HAP-1 (cell line): Measurements from ENCODE around the gene NBPF3.

Experiments used
- DNase-seq, 2 experiments: peaks; one replicate each; pipeline ENCODE4 v3.0.0-alpha.2; 2016 to 2020; ENCODE audit warnings: low spot score in 2 of 2
- H3K27me3 ChIP-seq: fragments of 250-450 bp; sonication (Bioruptor Pico); 2 replicates; pipeline ENCODE4 v1.5.1; 2020; ENCODE audit warnings: low read depth, mild to moderate bottlenecking, moderate library complexity
- H3K36me3 ChIP-seq: fragments of 250-450 bp; sonication (Bioruptor Pico); replicated peaks from 2 replicates; pipeline ENCODE4 v1.5.1; 2020; ENCODE audit warnings: mild to moderate bottlenecking
- H3K4me1 ChIP-seq: fragments of 250-450 bp; sonication (Bioruptor Pico); 2 replicates; pipeline ENCODE4 v1.5.1; 2020; ENCODE audit warnings: mild to moderate bottlenecking
- H3K4me3 ChIP-seq: fragments of 250-450 bp; sonication (Bioruptor Pico); 2 replicates; pipeline ENCODE4 v1.5.1; 2020; ENCODE audit warnings: mild to moderate bottlenecking, moderate library complexity
- H3K9me3 ChIP-seq: fragments of 250-450 bp; sonication (Bioruptor Pico); 2 replicates; pipeline ENCODE4 v1.5.1; 2020; ENCODE audit warnings: mild to moderate bottlenecking, moderate library complexity
- in situ Hi-C: fragments of 300-500 bp; cut with MboI; formaldehyde crosslinking; loops from 3 replicates; pipeline ENCODE4 v1.14.3; 2020; ENCODE audit warnings: low sequenced_read_pairs, inconsistent platforms, mixed read lengths

Gene NBPF3

DNA sequence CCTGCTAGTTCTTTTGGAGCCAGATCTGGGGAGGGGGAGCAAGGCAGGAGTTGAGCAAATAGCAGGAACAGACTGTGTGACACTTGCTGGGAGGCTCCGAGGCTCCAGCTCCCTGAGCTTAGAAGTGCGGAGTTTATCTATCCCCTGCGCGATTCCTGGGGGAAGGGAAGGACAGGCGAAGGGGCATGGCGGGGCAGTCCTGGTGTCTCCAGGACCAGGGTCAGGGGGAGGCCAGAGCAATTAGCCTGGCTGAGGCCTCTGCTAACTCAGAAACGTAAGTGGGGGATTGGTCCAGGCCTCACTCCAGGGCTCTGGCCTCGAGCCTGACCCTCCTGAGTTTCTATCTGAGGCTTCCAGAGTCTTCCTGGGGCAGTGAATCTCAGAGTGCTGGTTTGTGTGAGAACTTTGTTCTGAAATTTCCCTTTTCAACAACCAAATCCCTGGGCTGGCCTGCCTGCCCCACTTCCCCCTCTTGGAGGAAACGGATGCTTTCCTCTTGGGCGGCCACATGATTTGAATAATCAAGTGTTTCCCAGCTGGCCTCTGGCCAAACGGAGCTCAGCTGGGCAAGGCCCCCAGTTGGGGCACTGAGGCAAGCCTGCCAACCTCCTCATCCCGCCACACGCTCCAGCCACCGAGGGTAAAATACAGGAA lies 84.9 kb downstream of the NBPF3 start:
- Histone ChIP-seq H3K36me3 (no peaks in the 10 kb centered on the region), H3K9me3 (no peaks in the 10 kb centered on the region), H3K4me3 (no peak overlapping the region), H3K27me3 (no peaks in the 10 kb centered on the region), H3K4me1 (peaks cover 4% of the 10 kb centered on the region)
- in situ Hi-C loops, result no loop called here
- no peak for DNase-seq

DNA sequence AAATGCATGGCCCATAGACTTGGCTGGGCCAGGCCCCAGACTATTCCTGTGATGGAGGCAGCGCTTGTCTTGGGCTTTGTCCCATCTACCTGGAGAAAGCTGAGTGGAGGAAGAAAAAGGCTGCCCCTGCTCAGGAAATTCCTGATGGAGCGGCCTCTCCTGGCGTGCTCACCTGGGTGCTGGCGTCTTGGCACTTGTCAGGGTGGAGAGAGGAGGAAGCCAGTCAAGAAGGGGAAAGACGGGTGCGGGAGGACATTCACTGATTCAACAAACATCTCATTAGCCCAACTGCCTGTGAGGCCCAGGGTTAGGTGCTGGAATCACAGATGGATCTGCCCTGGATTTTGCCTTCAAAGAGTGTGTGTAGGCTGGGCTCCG lies 85.4 kb downstream of the NBPF3 start:
- in situ Hi-C loops, result no loop called here
- Histone ChIP-seq H3K9me3 (no peaks in the 10 kb centered on the region), H3K4me3 (no peak overlapping the region), H3K4me1 (peaks cover 4% of the 10 kb centered on the region), H3K27me3 (no peaks in the 10 kb centered on the region), H3K36me3 (no peaks in the 10 kb centered on the region)
- DNase-seq, result no peak

DNA sequence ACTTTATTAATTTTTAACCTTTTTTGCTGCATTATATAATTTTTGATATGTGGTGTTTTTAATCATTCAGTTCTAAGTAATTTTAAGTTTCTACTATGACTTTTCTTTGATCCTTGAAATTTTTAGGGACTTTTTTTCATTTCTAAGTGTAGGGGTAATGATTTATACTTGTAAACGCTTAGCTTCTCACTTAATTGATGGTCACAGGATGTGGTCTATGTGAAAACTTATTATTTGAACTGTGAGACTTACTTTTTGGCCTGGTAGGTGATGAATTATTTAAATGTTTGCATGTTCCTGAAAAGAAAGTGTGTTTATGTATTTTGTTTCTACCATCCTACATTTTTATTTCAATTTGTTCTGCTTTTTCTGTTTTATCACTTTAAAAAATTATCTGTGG lies 86.5 kb downstream of the NBPF3 start:
- Histone ChIP-seq H3K4me1 (peaks cover 4% of the 10 kb centered on the region), H3K36me3 (no peaks in the 10 kb centered on the region), H3K4me3 (no peak overlapping the region), H3K27me3 (no peaks in the 10 kb centered on the region), H3K9me3 (no peaks in the 10 kb centered on the region)
- in situ Hi-C loops, result no loop called here
- no peak for DNase-seq

DNA sequence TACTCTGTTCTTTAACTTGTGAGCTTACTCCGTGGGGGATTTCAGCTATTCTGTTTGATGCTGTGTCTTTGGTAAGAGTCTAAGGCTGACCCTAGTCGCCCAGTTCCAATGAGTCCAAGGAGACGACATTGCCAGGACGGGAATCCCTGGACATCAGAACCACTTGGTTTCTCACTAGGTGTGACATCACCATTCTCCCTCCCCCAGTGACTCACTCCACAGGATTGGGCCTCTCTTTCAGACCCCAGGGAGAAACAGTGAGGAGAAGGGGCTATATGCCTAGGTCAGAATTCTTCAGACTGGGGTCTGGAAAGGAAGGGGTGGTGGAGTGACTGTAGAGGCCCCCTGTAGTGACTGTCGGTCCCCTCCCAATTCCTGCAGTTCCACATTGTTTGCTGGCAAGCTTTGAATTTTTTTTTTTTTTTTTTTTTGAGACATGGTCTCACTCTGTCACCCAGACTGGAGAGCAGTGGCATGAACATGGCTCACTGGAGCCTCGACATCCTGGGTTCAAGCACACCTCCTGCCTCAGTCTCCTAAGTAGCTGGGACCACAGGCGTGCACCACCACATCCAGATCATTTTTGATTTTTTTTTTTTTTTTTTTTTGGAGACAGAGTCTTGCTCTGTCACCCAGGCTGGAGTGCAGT lies 90.6 kb downstream of the NBPF3 start:
- Histone ChIP-seq H3K36me3 (no peaks in the 10 kb centered on the region), H3K4me3 (no peak overlapping the region), H3K27me3 (no peaks in the 10 kb centered on the region), H3K4me1 (peaks cover 4% of the 10 kb centered on the region), H3K9me3 (no peaks in the 10 kb centered on the region)
- DNase-seq, result no peak
- in situ Hi-C loops, result no loop called here

DNA sequence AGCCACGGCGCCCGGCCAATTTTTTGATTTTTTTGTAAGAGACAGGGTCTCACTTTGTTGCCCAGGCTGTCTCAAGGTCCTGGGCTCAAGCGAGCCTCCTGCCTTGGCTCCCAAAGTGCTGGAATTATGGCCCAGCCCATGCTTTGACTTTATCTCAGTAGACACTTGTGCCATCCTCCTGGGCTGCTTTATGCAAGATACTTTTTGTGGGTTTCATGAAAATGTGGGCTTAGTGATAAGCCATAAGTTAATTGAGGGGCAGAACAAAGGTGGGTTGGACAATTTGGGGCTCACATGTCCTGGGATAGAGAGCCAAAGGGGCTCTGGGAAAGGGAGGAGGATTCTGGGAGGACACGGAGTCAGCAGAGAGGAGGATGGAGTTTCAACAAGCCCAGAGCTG lies 91.3 kb downstream of the NBPF3 start:
- no peaks in the 10 kb centered on the region for H3K27me3 ChIP-seq
- no peaks in the 10 kb centered on the region for H3K9me3 ChIP-seq
- no peaks in the 10 kb centered on the region for H3K36me3 ChIP-seq
- peaks cover 4% of the 10 kb centered on the region for H3K4me1 ChIP-seq
- no peak for DNase-seq
- in situ Hi-C loops, result no loop called here
- no peak overlapping the region for H3K4me3 ChIP-seq

DNA sequence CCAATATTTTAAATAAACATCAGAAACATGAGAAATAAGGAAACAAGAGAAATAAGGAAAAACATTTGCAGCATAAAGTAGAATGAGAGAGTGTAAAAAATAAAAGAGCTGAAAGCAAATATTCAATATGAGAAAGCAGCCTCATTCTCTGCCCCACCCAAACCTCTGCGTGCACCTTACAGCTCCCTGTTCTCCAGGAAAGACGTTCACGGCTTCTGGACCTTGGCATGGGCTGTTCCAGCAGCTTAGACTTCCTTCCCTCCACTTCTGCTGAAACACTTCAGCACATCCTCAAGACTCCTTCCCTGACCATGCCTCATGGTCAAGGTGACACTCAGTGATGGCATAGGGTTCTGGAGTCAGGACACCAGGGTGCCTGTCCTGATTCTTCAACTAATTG lies 92.6 kb downstream of the NBPF3 start:
- Histone ChIP-seq H3K9me3 (no peaks in the 10 kb centered on the region), H3K36me3 (no peaks in the 10 kb centered on the region), H3K4me3 (no peak overlapping the region), H3K27me3 (no peaks in the 10 kb centered on the region), H3K4me1 (peaks cover 3% of the 10 kb centered on the region)
- in situ Hi-C loops, result no loop called here
- DNase-seq, result no peak

DNA sequence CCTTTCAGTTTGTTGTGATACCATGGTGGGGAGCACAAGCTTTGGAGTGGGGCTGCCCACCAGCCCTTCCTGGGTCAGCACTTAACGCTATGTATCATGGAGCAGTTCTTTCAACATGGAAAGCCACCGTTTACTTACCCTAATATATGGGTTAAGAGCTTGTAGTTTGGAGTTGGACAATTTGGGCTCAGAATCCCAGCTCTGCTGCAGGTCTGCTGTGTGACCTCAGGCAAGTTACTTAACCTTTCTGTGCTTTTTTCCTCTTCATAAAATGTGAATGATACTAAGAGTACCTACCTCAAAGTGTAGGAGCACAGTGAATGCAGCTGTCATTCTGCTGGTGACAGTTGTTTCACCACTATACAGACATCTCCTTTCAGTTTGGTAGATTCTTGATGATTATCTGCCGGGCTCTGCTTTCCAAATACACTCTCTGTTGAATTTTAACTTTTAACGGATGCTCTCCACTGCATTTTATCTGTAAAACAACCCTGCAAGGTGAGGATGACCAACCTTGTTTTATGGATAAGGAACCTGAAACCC lies 93.1 kb downstream of the NBPF3 start:
- Histone ChIP-seq H3K4me1 (no peaks in the 10 kb centered on the region), H3K27me3 (no peaks in the 10 kb centered on the region), H3K4me3 (no peak overlapping the region), H3K36me3 (no peaks in the 10 kb centered on the region), H3K9me3 (no peaks in the 10 kb centered on the region)
- no peak for DNase-seq
- in situ Hi-C loops, result no loop called here

DNA sequence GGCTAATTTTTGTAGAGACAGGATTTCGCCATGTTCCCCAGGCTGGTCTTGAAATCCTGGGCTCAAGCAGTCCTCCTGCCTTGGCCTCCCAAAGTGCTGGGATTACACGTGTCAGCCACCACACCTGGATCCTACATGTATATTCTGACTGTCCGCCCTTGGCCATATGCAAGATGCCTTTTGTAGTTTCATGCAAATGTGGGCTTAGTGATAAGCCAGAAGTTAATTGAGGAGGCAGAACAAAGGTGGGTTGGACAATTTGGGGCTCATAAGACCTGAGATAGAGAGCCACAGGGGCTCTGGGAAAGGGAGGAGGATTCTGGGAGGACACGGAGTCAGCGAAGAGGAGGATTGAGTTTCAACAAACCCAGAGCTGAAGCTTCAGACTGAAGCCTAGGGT lies 94.2 kb downstream of the NBPF3 start:
- no peak for DNase-seq
- Histone ChIP-seq H3K4me1 (no peaks in the 10 kb centered on the region), H3K27me3 (no peaks in the 10 kb centered on the region), H3K36me3 (no peaks in the 10 kb centered on the region), H3K9me3 (no peaks in the 10 kb centered on the region), H3K4me3 (no peak overlapping the region)
- in situ Hi-C loops, result no loop called here
